GM18520 (cell line): ENCODE data around the gene CES5A.
"Not testable (repeated sequence)": the region's sequence is repeated elsewhere in the genome, so short reads cannot be mapped to it uniquely, and the experiment has no call there.

Experiments
- ATAC-seq: cut with Tn5 transposase; IDR thresholded peaks from one replicate; pipeline ENCODE4 v1.9.1; 2021; ENCODE audit not compliant: unreplicated experiment

CES5A gene

GRCh38 chr16:55876854-55877253 lies 1.7 kb upstream of the CES5A start:
- ATAC-seq: no peak

- no peak for ATAC-seq
Measured at GRCh38 chr16:55873122-55873521, 2.1 kb downstream of the CES5A start.

- no peak for ATAC-seq
Measured at GRCh38 chr16:55872130-55872529, 3.0 kb downstream of the CES5A start.

- ATAC-seq: no peak
Measured at GRCh38 chr16:55871411-55872038, 3.6 kb downstream of the CES5A start.

GRCh38 chr16:55868980-55869379 lies 6.2 kb downstream of the CES5A start:
- ATAC-seq: no peak

GRCh38 chr16:55868137-55868536 lies 7.0 kb downstream of the CES5A start:
- no peak for ATAC-seq

- ATAC-seq: no peak
Measured at GRCh38 chr16:55861288-55861687, 13.9 kb downstream of the CES5A start.

GRCh38 chr16:55857650-55858049 lies 17.5 kb downstream of the CES5A start:
- ATAC-seq: not testable (repeated sequence)

- ATAC-seq: no peak
Measured at GRCh38 chr16:55856950-55857349, 18.2 kb downstream of the CES5A start.

GRCh38 chr16:55853114-55853513 lies 22.1 kb downstream of the CES5A start:
- no peak for ATAC-seq

GRCh38 chr16:55849536-55849935 lies 25.6 kb downstream of the CES5A start:
- no peak for ATAC-seq

- ATAC-seq: no peak
Measured at GRCh38 chr16:55846598-55847346, 28.4 kb downstream of the CES5A start.

GRCh38 chr16:55843105-55843395 lies 32.1 kb downstream of the CES5A start:
- no peak for ATAC-seq

- no peak for ATAC-seq
Measured at GRCh38 chr16:55842369-55843104, 32.6 kb downstream of the CES5A start.

- no peak for ATAC-seq
Measured at GRCh38 chr16:55839115-55839514, 36.1 kb downstream of the CES5A start.

- ATAC-seq: no peak
Measured at GRCh38 chr16:55836158-55836611, 39.0 kb downstream of the CES5A start.

- ATAC-seq: no peak
Measured at GRCh38 chr16:55835581-55835980, 39.6 kb downstream of the CES5A start.

- ATAC-seq: not testable (repeated sequence)
Measured at GRCh38 chr16:55835173-55835572, 40.0 kb downstream of the CES5A start.

- peak; percentile 64 for ATAC-seq
Measured at GRCh38 chr16:55834049-55834448, 41.1 kb downstream of the CES5A start.

GRCh38 chr16:55832773-55833691 lies 42.1 kb downstream of the CES5A start, which contains the start of gene CES1:
Gene CES1 (minus strand): TSS chr16:55833096. CDS start chr16:55833055, 41 bp downstream.
- no peak for ATAC-seq

- ATAC-seq: no peak
Measured at GRCh38 chr16:55832425-55832772, 42.8 kb downstream of the CES5A start.
